Measurements from ENCODE around the gene COX14.

Gene COX14

GRCh38 chr12:50073206-50073605 lies 38.8 kb upstream of the COX14 start:
- no peak overlapping the region for H3K23ac ChIP-seq (ENCODE audit: low read length)
- no peak overlapping the region for H2AK5ac ChIP-seq (ENCODE audit: low read length)
- no peak overlapping the region for H4K12ac ChIP-seq (ENCODE audit: low read depth, low read length)
- H3K4me2 ChIP-seq (ENCODE audit: low read length) = no peak overlapping the region
- no peak overlapping the region for H3K14ac ChIP-seq (ENCODE audit: low read length)
- no peak overlapping the region for H3K18ac ChIP-seq (ENCODE audit: low read length)
- no peaks in the 10 kb centered on the region for H3K36me3 ChIP-seq (ENCODE audit: control insufficient read depth in 1 of 2, insufficient read depth in 2 of 2, low read length in 2 of 2)
- no peak overlapping the region for H4K91ac ChIP-seq (ENCODE audit: low read depth, low read length)
- no peak overlapping the region for H3K4me3 ChIP-seq (ENCODE audit: low read depth, low read length)
- H3K27me3 ChIP-seq (ENCODE audit: insufficient read depth, low read length) = no peaks in the 10 kb centered on the region
- H3K9me3 ChIP-seq (ENCODE audit: insufficient read depth, low read depth, low read length) = no peaks in the 10 kb centered on the region
- no peak overlapping the region for H2AFZ ChIP-seq (ENCODE audit: insufficient read depth, low read length, poor library complexity)
- no peak overlapping the region for H4K8ac ChIP-seq (ENCODE audit: low read depth, low read length)
- H3K9ac ChIP-seq (ENCODE audit: low read length) = no peak overlapping the region
- H3K4me1 ChIP-seq (ENCODE audit: control insufficient read depth in 1 of 2, insufficient read depth in 2 of 2, low read length in 2 of 2) = peaks cover 2% of the 10 kb centered on the region in 2 experiments
- no peak overlapping the region for H2BK120ac ChIP-seq (ENCODE audit: insufficient read depth, low read length, poor library complexity)
- H2BK5ac ChIP-seq (ENCODE audit: low read depth, low read length, poor library complexity) = no peak overlapping the region
- no CpG with 5 or more reads among the region's 7 CpGs for WGBS (ENCODE audit: extremely low coverage, insufficient coverage, insufficient read length)
- DNase-seq = no peak
- no peak overlapping the region for H3K27ac ChIP-seq (ENCODE audit: low read depth, low read length)
- no peak overlapping the region for H3K4ac ChIP-seq (ENCODE audit: low read depth, low read length)
- H2BK12ac ChIP-seq (ENCODE audit: low read length) = no peak overlapping the region
- no peaks in the 10 kb centered on the region for H3K79me2 ChIP-seq (ENCODE audit: control insufficient read depth, insufficient read depth, low read length, poor library complexity)
- H3K79me1 ChIP-seq (ENCODE audit: low read length) = no peaks in the 10 kb centered on the region

GRCh38 chr12:50073712-50074111 lies 38.3 kb upstream of the COX14 start:
- WGBS (ENCODE audit: extremely low coverage, insufficient coverage, insufficient read length) = no CpG with 5 or more reads among the region's 10 CpGs
- H3K9ac ChIP-seq (ENCODE audit: low read length) = no peak overlapping the region
- H3K79me2 ChIP-seq (ENCODE audit: control insufficient read depth, insufficient read depth, low read length, poor library complexity) = no peaks in the 10 kb centered on the region
- H4K8ac ChIP-seq (ENCODE audit: low read depth, low read length) = no peak overlapping the region
- H3K4me1 ChIP-seq (ENCODE audit: control insufficient read depth in 1 of 2, insufficient read depth in 2 of 2, low read length in 2 of 2) = peaks cover 2% of the 10 kb centered on the region in 2 experiments
- H3K27ac ChIP-seq (ENCODE audit: low read depth, low read length) = no peak overlapping the region
- H3K18ac ChIP-seq (ENCODE audit: low read length) = no peak overlapping the region
- no peak overlapping the region for H3K14ac ChIP-seq (ENCODE audit: low read length)
- no peak overlapping the region for H2BK120ac ChIP-seq (ENCODE audit: insufficient read depth, low read length, poor library complexity)
- H4K12ac ChIP-seq (ENCODE audit: low read depth, low read length) = no peak overlapping the region
- H3K23ac ChIP-seq (ENCODE audit: low read length) = no peak overlapping the region
- no peak overlapping the region for H2BK12ac ChIP-seq (ENCODE audit: low read length)
- no peaks in the 10 kb centered on the region for H3K36me3 ChIP-seq (ENCODE audit: control insufficient read depth in 1 of 2, insufficient read depth in 2 of 2, low read length in 2 of 2)
- H3K27me3 ChIP-seq (ENCODE audit: insufficient read depth, low read length) = no peaks in the 10 kb centered on the region
- H3K4me2 ChIP-seq (ENCODE audit: low read length) = no peak overlapping the region
- no peaks in the 10 kb centered on the region for H3K79me1 ChIP-seq (ENCODE audit: low read length)
- H2AFZ ChIP-seq (ENCODE audit: insufficient read depth, low read length, poor library complexity) = no peak overlapping the region
- no peak overlapping the region for H2AK5ac ChIP-seq (ENCODE audit: low read length)
- H3K4me3 ChIP-seq (ENCODE audit: low read depth, low read length) = no peak overlapping the region
- DNase-seq = no peak
- no peak overlapping the region for H3K4ac ChIP-seq (ENCODE audit: low read depth, low read length)
- H3K9me3 ChIP-seq (ENCODE audit: insufficient read depth, low read depth, low read length) = no peaks in the 10 kb centered on the region
- H4K91ac ChIP-seq (ENCODE audit: low read depth, low read length) = no peak overlapping the region
- no peak overlapping the region for H2BK5ac ChIP-seq (ENCODE audit: low read depth, low read length, poor library complexity)

- Histone ChIP-seq H3K18ac (ENCODE audit: low read length) (no peak overlapping the region), H3K36me3 (ENCODE audit: control insufficient read depth in 1 of 2, insufficient read depth in 2 of 2, low read length in 2 of 2) (no peaks in the 10 kb centered on the region), H3K4ac (ENCODE audit: low read depth, low read length) (no peak overlapping the region), H3K9me3 (ENCODE audit: insufficient read depth, low read depth, low read length) (no peaks in the 10 kb centered on the region), H2BK5ac (ENCODE audit: low read depth, low read length, poor library complexity) (no peak overlapping the region), H3K4me2 (ENCODE audit: low read length) (no peak overlapping the region), H3K9ac (ENCODE audit: low read length) (no peak overlapping the region), H3K79me2 (ENCODE audit: control insufficient read depth, insufficient read depth, low read length, poor library complexity) (no peaks in the 10 kb centered on the region), H3K4me1 (ENCODE audit: control insufficient read depth in 1 of 2, insufficient read depth in 2 of 2, low read length in 2 of 2) (peaks cover 2% of the 10 kb centered on the region in 2 experiments), H3K27ac (ENCODE audit: low read depth, low read length) (no peak overlapping the region), H2BK12ac (ENCODE audit: low read length) (no peak overlapping the region), H3K23ac (ENCODE audit: low read length) (no peak overlapping the region), H4K8ac (ENCODE audit: low read depth, low read length) (no peak overlapping the region), H2BK120ac (ENCODE audit: insufficient read depth, low read length, poor library complexity) (no peak overlapping the region), H2AK5ac (ENCODE audit: low read length) (no peak overlapping the region), H3K4me3 (ENCODE audit: low read depth, low read length) (no peak overlapping the region), H3K79me1 (ENCODE audit: low read length) (no peaks in the 10 kb centered on the region), H4K91ac (ENCODE audit: low read depth, low read length) (no peak overlapping the region), H2AFZ (ENCODE audit: insufficient read depth, low read length, poor library complexity) (no peak overlapping the region), H4K12ac (ENCODE audit: low read depth, low read length) (no peak overlapping the region), H3K14ac (ENCODE audit: low read length) (no peak overlapping the region), H3K27me3 (ENCODE audit: insufficient read depth, low read length) (no peaks in the 10 kb centered on the region)
- no CpG with 5 or more reads among the region's 9 CpGs for WGBS (ENCODE audit: extremely low coverage, insufficient coverage, insufficient read length)
- peak; percentile 85 to 94 for DNase-seq
These were observed 36.9 kb upstream of the COX14 start for GRCh38 chr12:50074936-50075807.

GRCh38 chr12:50075808-50076170 lies 36.2 kb upstream of the COX14 start:
- Histone ChIP-seq H2BK12ac (ENCODE audit: low read length) (no peak overlapping the region), H4K12ac (ENCODE audit: low read depth, low read length) (no peak overlapping the region), H4K8ac (ENCODE audit: low read depth, low read length) (no peak overlapping the region), H4K91ac (ENCODE audit: low read depth, low read length) (no peak overlapping the region), H3K4me3 (ENCODE audit: low read depth, low read length) (no peak overlapping the region), H3K9me3 (ENCODE audit: insufficient read depth, low read depth, low read length) (no peaks in the 10 kb centered on the region), H3K79me1 (ENCODE audit: low read length) (no peaks in the 10 kb centered on the region), H2AK5ac (ENCODE audit: low read length) (no peak overlapping the region), H3K36me3 (ENCODE audit: control insufficient read depth in 1 of 2, insufficient read depth in 2 of 2, low read length in 2 of 2) (no peaks in the 10 kb centered on the region), H3K14ac (ENCODE audit: low read length) (no peak overlapping the region), H2BK5ac (ENCODE audit: low read depth, low read length, poor library complexity) (no peak overlapping the region), H3K9ac (ENCODE audit: low read length) (no peak overlapping the region), H2BK120ac (ENCODE audit: insufficient read depth, low read length, poor library complexity) (no peak overlapping the region), H3K18ac (ENCODE audit: low read length) (no peak overlapping the region), H3K4ac (ENCODE audit: low read depth, low read length) (no peak overlapping the region), H3K27me3 (ENCODE audit: insufficient read depth, low read length) (no peaks in the 10 kb centered on the region), H3K79me2 (ENCODE audit: control insufficient read depth, insufficient read depth, low read length, poor library complexity) (no peaks in the 10 kb centered on the region), H3K4me2 (ENCODE audit: low read length) (no peak overlapping the region), H3K23ac (ENCODE audit: low read length) (no peak overlapping the region), H3K27ac (ENCODE audit: low read depth, low read length) (no peak overlapping the region), H3K4me1 (ENCODE audit: control insufficient read depth in 1 of 2, insufficient read depth in 2 of 2, low read length in 2 of 2) (peaks cover 2% of the 10 kb centered on the region in 2 experiments), H2AFZ (ENCODE audit: insufficient read depth, low read length, poor library complexity) (no peak overlapping the region)
- DNase-seq = no peak
- WGBS (ENCODE audit: extremely low coverage, insufficient coverage, insufficient read length) = no CpG with 5 or more reads among the region's 1 CpG
